ENCODE results near the gene HDX. TPM values are rescaled to one million over a fixed set of nuclear protein-coding genes. Genes with fewer than 3 reads are reported as not detected.

HDX gene
- polyA plus RNA-seq, 3 donors, result 2.1 to 3.9 (median 2.8) TPM

GRCh38 chrX:84336646-84337045 lies 165.6 kb downstream of the HDX start:
- H2AFZ ChIP-seq (ENCODE audit: insufficient read depth, low read depth, low read length, poor library complexity, severe bottlenecking), result no peak overlapping the region
- no peak for DNase-seq
- intact Hi-C loops (cut with micrococcal nuclease), result no loop called here
- WGBS (ENCODE audit: insufficient coverage), result no CpG with 5 or more reads among the region's 3 CpGs
- H3K27me3 ChIP-seq (ENCODE audit: control insufficient read depth in 2 of 2, insufficient read depth in 2 of 2, low read length in 2 of 2), result no peaks in the 10 kb centered on the region
- peaks cover 0 to 3% of the 10 kb centered on the region in 2 donors for H3K4me1 ChIP-seq (ENCODE audit: control insufficient read depth in 1 of 2, insufficient read depth in 2 of 2, low read length in 2 of 2)
- no peak overlapping the region for H3K4me2 ChIP-seq (replicated peaks; ENCODE audit: extremely low read depth, low read length, poor library complexity, severe bottlenecking)
- Mint-ChIP-seq H3K4me1 (peaks cover 12% of the 10 kb centered on the region), H3K36me3 (no peaks in the 10 kb centered on the region), H3K27me3 (ENCODE audit: low read depth in 3 of 3) (peaks cover 0 to 5% (median 0%) of the 10 kb centered on the region in 3 donors), H3K4me3 (no peak overlapping the region), H3K9me3 (no peaks in the 10 kb centered on the region), H3K27ac (no peak overlapping the region)
- no peak overlapping the region for H3K4me3 ChIP-seq (replicated peaks in 1 of 3; ENCODE audit: low read depth in 2 of 3, low read length in 3 of 3)
- no peak overlapping the region for H3K9ac ChIP-seq (ENCODE audit: insufficient read depth, low read length, poor library complexity, severe bottlenecking)
- no peaks in the 10 kb centered on the region for H3K79me2 ChIP-seq (ENCODE audit: insufficient read depth, low read length)
- no peaks in the 10 kb centered on the region for H3K9me3 ChIP-seq (replicated peaks in 1 of 2; ENCODE audit: control insufficient read depth in 1 of 2, insufficient read depth in 1 of 2, low read length in 2 of 2)
- no peaks in the 10 kb centered on the region for H4K20me1 ChIP-seq (ENCODE audit: insufficient read depth, low read length)
- H3K27ac ChIP-seq (ENCODE audit: low read depth in 1 of 2, low read length in 2 of 2), result no peak overlapping the region
- no peaks in the 10 kb centered on the region for H3K36me3 ChIP-seq (replicated peaks in 1 of 2; ENCODE audit: control insufficient read depth in 1 of 2, insufficient read depth in 2 of 2, low read length in 2 of 2)
- no peak for TF ChIP-seq CTCF (IDR thresholded peaks at IDR 0.05)

GRCh38 chrX:84335121-84335520 lies 167.1 kb downstream of the HDX start:
- Mint-ChIP-seq H3K36me3 (no peaks in the 10 kb centered on the region), H3K4me1 (peaks cover 4% of the 10 kb centered on the region), H3K27ac (no peak overlapping the region), H3K27me3 (ENCODE audit: low read depth in 3 of 3) (peaks cover 0 to 2% (median 0%) of the 10 kb centered on the region in 3 donors), H3K9me3 (no peaks in the 10 kb centered on the region), H3K4me3 (no peak overlapping the region)
- H3K27ac ChIP-seq (ENCODE audit: low read depth in 1 of 2, low read length in 2 of 2), result no peak overlapping the region
- H4K20me1 ChIP-seq (ENCODE audit: insufficient read depth, low read length), result no peaks in the 10 kb centered on the region
- no peaks in the 10 kb centered on the region for H3K27me3 ChIP-seq (ENCODE audit: control insufficient read depth in 2 of 2, insufficient read depth in 2 of 2, low read length in 2 of 2)
- no peak overlapping the region for H2AFZ ChIP-seq (ENCODE audit: insufficient read depth, low read depth, low read length, poor library complexity, severe bottlenecking)
- TF ChIP-seq CTCF (IDR thresholded peaks at IDR 0.05), result no peak
- no peak overlapping the region for H3K4me2 ChIP-seq (replicated peaks; ENCODE audit: extremely low read depth, low read length, poor library complexity, severe bottlenecking)
- no peak overlapping the region for H3K9ac ChIP-seq (ENCODE audit: insufficient read depth, low read length, poor library complexity, severe bottlenecking)
- no peaks in the 10 kb centered on the region for H3K79me2 ChIP-seq (ENCODE audit: insufficient read depth, low read length)
- DNase-seq, result no peak
- H3K9me3 ChIP-seq (replicated peaks in 1 of 2; ENCODE audit: control insufficient read depth in 1 of 2, insufficient read depth in 1 of 2, low read length in 2 of 2), result no peaks in the 10 kb centered on the region
- no CpG with 5 or more reads among the region's 1 CpG for WGBS (ENCODE audit: insufficient coverage)
- H3K4me3 ChIP-seq (replicated peaks in 1 of 3; ENCODE audit: low read depth in 2 of 3, low read length in 3 of 3), result no peak overlapping the region
- intact Hi-C loops (cut with micrococcal nuclease), result no loop called here
- no peaks in the 10 kb centered on the region for H3K36me3 ChIP-seq (replicated peaks in 1 of 2; ENCODE audit: control insufficient read depth in 1 of 2, insufficient read depth in 2 of 2, low read length in 2 of 2)
- peaks cover 0 to 3% of the 10 kb centered on the region in 2 donors for H3K4me1 ChIP-seq (ENCODE audit: control insufficient read depth in 1 of 2, insufficient read depth in 2 of 2, low read length in 2 of 2)

Measured in CD14-positive monocyte (primary cell).